ENCODE data around the gene ITGBL1.

The ITGBL1 gene

DNA sequence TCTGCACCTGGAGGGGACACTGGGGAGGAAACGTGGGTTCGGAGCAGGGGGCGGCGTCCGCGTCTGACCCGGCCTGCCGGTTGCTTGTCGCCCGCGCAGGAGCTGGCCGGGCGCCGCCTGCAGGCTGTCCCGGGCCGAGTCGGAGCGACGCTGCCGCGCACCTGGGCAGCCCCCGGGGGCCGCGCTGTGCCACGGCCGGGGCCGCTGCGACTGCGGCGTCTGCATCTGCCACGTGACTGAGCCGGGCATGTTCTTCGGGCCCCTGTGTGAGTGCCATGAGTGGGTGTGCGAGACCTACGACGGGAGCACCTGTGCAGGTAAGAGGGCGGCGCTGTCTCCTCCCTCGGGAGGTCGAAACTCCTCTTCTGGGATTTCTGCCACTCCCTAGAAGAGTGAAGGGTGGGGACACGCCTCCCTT lies 1.3 kb downstream of the ITGBL1 start:
- no peak for DNase-seq

DNA sequence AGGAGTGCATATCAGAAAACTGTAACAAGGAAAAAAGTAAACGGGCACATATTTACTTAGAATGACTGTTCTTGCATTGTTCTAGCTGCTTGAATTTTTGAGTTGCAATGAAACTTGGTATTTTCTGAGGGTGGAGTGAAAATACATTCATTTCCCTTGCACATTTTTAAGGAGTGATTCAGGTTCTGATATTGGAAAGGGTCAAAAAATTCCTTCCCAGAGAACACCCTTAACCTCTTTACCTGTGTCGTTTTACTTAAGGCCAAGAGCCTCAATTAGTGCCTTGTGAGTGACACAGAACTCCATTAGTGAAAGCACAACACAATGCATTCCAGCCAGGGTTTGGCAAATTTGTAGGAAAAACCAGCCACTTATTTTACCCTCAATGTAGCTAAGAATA lies 2.3 kb downstream of the ITGBL1 start:
- DNase-seq = peak; percentile 59

DNA sequence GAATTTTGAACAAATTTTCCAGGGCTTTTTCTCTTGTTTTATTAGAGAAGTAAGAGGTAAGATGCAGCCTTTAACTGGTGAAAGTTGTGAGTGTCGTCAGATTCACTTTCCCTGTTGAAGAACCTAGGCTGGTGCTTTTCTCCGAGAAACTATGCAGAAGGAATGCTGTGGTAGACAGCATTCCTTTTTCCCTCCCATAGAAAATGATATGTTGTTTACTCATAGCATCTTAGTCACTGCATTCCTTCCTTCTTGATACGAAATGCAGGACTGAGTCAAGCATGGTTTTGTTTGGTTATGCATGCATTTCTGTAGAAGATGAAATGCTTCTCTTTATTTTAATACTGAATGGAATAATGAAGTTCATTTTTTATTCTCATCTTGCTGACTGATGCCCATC lies 3.4 kb downstream of the ITGBL1 start:
- peak; percentile 93 for DNase-seq

DNA sequence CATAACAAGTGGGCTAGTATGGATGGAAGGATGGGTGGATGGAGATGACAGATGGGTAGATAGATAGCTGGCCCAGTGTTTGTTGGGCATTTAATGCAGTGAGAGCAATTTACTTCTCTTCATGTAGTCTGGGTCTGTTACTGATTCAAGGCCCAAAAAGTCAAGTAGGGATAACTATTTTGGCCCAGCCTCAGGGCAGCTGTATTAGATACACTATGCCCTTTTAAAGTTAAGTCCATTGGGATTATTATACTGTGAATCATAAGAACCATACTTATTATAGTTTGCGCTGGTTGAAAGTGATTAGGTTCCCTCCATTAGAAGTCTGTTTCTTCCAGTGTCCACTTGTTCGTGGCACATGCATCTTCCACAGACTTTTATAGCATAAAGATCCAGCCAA lies 4.7 kb downstream of the ITGBL1 start:
- DNase-seq = no peak

DNA sequence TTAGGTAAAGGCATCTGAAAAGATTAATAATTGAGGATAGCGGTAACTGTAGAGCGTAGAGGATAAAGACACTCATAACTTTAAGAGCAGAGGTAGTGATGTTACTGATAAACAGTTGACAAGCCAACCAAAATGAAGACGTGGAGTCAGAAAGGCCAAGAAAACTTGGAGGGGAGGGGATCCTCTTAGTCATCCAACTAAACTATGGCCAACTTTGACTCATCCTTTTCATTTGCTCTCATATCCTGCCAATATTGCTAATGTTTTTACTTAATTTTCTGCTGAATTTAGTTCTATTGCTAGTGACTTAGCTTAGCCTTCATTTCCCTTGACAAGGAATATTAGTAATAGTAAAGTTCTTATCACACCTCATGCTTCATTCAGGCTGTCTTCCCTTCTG lies 13.4 kb downstream of the ITGBL1 start:
- DNase-seq = no peak

DNA sequence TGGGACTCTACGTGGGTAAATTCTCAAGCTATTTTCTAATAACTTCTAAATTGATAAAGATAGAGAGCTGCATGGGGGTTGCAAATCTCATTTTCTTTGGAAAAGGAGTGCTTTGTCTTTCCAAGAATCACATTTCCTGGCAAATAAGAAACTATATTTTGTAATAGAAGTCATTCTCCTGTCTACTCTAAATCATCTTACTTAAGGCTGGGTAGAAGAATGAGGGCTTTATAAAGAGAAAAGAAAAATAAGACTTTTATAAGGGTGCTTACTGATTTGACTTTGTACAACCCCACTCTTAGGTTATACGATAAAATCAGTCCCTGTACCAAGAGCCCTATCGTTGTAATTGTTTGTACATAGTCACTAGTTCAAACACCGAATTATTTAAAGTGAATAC lies 14.9 kb downstream of the ITGBL1 start:
- no peak for DNase-seq

DNA sequence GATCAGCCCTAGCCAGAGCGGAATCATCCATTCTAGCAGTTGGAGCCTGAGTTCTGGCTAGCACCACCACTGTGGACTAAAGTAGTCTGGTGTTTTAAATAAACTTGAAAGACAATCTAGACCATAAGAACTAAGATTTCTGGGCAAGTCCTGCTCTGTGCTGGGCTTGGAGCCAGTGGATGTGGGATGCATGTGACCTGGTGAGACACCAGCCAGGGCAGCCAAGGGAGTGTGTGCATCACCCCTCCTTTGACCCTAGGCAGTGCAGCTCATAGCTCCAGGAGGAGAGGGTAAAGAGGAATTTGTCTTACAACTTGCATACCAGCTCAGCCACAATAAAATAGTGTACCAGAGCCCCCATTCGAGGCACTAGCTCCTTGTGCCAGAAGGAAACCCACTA lies 21.0 kb downstream of the ITGBL1 start:
- DNase-seq = peak; percentile 91

DNA sequence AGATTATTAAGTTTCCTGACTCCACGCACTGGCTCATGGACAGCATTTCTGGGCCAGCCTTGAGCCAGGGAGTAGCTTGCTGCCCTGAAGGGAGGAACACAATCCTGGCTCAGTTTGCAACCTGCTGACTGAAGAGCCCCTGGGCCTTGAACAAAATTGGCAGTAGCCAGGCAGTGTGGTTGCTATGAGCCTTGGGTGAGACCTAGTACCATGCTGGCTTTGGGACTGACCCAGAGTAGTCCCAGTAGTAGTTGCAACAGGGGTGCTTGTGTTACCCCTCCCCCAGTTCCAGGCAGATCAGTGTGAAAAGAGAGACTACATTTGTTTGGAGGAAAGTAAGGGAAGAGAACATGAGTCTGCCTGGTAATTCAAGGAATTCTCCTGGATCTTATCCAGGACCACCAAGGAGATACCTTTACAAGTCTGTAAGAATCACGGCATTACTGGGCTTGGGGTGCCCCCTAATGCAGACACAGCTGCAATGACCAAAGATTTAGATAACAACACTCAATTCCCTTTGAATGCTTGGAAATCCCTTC lies 22.0 kb downstream of the ITGBL1 start:
- DNase-seq = peak; percentile 87

DNA sequence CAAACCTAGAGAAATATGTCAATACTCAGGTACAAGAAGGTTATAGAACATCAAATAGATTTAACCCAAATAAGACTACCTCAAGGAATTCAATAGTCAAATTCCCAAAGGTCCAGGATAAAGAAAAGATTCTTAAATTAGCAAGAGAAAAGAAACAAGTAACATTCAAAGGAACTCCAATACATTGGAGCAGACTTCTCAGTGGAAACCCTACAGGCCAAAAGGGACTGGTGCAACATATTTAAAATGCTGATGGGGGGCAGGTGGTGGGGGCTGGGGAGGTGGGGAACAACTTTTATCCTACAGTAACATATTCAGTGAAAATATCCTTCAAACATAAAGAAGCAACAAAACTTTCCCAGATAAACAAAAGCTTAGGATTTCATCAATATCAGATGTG lies 23.1 kb downstream of the ITGBL1 start:
- DNase-seq = no peak

DNA sequence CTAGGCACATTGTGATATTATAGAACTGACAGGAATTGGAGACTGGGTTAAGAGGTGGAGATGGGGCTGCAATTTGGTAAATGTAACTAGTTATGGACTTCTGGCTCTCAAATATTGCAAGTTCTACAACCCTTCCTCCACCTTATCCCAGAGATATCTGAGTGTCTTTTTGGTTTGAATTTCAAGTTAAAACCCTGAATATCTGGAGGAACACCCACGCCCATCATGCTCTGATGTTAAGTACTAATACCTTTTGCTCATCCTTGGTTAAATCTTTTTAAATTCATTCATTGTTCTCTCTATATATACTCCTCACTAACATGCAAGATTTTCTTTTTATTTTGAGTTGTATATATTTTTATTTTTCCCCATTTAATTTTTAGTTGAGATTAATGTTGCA lies 28.9 kb downstream of the ITGBL1 start:
- DNase-seq = no peak

DNA sequence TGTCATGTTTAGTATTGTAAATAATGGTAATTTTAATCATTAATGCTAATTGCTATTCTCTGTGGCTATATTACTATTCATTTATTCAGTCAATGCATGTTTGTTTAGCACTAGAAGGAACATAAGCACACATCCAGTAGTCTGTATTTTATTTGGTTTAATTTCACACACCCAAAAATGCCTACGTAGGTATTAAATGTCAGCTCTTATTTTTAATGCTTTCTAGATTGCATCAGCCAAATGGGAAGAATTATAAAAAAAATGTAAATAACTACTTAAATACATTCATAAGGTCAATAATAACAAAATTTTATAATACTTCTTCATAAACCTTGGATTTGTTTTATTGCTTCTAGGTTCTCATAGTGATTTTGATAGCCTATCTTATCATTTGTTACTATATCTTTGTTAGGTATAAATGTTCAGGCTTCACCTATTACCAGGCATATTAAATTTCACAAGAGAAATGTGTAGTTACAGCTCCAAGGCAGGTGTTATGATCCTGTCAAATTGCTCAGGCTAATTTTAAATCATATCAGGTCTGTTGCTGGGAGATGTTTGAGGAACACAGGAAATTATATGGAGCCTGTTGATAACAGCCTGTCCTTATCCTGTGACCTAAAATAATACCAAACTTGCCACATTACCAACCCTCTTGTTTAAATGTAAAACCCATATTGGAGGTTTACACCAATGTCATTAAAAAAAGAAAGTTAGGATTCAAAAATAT lies 34.4 kb downstream of the ITGBL1 start:
- DNase-seq = no peak

DNA sequence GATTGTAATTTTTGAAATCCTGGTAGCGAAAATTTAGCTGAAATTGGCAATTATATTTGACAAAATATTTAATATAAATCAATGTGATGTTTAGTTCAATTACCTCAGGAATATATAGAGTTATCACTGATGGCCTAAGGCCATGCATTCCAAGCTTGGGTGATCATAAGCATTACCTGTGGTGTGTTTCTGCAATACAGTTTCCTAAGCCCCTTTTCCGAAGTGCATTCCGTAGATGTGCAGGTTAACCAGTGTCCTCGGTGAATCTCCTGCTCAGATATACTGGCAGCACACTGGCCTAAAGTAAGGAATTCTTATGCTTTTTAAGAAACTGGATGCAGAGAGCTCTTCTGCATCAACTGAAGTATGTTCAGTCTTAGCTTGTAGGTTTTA lies 35.0 kb downstream of the ITGBL1 start:
- no peak for DNase-seq

DNA sequence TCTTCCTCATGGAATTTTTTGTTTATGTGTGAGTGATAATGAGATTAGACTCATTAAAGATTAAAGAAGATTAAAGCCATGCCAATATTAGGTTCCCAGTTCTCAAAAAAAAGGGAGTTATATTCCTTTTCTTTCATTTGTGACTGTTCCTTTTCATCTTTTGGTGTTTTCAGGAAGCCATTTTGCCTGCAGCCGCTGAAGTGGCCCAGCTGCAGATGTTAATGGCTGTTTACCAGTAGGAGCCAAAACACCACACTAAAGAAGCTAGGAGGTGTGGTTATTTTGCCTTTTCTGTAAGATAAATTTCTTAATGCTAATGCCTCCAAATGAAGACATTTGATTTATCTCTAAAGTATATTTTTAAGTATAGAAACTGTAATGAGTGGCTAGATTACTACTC lies 36.3 kb downstream of the ITGBL1 start:
- DNase-seq = no peak

DNA sequence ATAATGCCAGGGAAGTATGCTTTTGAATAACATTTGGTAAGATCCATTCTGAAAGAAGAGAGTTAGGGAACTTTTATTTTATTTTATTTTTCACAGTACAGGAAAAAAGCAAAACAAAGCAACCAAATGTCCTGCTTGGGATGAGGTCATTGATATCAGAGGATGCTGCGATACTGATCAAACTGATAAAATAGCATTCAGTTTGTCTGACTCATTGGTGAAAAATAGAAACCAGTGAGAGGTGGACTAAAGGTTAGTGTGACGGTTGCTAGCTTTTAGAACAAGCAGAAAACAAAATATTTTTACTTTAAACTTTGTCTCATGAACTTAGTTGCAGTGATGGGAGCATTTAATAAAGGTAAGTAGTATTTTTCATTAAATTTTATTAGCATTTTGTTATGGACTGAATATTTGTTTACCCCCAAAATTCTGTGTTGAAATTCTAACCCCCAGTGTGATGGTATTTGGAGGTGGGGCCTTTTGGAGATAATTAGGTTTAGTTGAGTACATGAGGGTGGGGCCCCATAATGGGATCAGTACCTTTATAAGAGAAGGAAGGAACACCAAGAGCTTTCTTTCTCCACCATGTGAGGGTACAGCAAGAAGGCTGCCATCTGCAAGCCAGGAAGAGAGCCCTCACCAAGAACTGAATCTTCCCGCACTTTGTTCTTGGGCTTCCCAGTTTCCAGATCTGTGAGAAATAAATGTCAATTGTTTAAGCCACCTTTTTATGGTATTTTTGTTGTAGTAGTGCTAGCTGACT lies 37.3 kb downstream of the ITGBL1 start:
- DNase-seq = no peak

DNA sequence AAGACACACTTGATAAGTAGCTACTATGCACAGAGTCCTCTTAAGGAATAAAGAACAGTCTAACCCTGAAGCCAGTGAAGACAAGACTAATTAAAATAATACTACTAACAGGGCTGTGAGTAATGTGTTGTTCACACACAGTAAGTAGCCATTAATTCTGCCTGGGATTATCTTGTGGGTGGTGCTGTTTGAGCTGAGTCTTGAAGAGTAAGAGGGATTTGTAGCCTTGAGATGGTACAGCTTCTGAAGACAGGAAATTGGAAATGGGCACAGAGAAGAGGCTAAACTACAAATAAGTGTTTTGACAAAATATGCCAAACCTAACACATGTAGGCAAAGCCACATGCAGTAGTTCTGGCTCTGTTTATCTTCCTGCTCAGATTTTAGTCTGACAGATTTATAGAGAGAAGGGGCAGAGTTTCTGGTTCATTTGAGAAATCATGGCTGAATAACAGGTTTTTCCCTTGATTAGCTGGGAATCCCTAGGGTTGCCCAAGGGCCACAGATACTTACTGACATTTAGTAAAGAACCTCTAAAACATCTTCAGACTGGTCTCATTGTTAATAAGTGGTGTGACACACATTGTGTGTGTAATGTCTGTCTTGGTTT lies 38.0 kb downstream of the ITGBL1 start:
- no peak for DNase-seq

DNA sequence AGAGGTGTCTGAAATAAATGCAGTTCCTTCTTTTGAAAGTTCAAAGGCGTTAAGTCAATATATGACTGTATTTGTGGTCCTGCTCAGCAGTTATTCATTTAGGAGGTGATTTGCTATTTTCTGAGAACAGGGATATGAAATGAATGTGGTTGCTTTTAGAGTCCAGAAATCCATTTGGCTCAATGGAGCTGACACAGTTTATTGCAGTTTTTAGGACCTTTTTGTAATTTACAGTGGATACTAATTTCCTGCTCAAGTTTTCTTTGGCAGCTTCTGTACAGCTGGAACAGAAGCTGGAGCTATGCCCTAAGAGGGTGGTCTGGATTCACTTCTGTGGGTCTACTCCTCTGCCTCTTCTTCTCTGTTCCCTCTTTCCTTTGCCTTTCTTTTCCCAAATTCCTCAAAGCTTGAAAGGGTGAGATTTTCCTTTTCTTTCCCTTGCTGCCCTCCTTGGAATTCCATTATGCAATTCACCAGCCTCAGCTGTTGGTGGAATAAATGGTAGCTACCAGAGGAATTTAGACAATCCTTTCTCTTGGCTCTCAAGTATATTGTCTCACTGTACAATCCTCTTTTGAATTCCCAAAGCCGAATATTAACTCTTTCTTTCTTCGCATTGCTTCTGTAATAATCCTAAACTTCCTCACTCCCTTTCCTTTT lies 39.9 kb downstream of the ITGBL1 start:
- peak; percentile 59 for DNase-seq

DNA sequence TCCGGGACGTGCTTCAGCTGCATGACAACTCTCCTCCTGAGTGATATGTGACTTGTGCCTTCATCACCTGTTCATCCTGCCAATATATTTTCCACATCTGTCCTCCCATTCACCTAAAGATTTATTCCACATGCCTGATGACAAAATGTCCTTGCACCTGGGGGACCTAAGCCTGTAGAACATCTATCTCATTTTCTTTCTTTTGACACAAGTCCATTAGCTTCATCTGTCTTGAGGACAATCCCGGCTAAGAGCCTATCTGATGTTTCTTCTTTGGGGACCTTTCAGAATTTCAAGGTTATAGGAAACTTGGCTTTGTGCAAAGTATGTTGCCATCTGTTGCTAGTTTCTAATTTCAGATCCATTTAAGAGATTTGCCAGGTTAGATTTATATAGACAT lies 41.1 kb downstream of the ITGBL1 start:
- no peak for DNase-seq

DNA sequence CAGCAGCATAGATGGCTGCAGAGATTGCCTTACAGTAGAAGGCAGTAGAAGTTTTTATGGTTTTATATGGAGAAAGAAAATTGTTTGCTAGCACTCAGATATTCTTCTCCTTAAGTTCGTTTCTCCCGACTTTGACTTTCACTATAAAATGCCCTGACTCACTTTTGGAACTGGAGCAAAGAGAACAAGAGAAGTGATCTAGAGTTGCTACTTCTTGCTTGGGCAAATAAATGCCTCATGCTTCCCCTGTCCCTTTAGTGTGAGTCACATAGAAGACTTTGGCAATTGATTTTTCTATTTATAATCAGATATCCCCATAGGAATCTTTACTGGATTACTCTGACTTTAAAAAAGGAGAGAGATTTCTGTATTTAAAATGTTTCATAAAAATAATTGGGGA lies 46.9 kb downstream of the ITGBL1 start:
- no peak for DNase-seq

DNA sequence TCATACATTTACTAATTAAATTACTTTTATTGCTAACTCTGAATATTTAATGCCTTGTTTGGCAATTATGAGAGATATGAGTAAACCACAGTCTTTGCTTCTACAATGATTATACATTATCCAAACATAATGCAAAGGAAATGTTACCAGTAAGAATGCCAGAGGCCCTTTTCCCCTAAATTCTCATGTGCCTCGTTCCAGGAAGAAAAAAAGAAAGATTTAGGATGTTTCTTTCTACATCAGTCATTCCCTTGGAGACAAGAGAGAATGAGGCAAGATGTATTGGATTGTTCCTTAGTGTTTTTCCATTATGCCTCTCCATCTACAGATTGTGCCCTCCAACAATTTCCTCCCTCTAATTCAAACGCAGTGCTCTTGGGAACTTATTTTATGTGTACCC lies 50.1 kb downstream of the ITGBL1 start:
- no peak for DNase-seq

DNA sequence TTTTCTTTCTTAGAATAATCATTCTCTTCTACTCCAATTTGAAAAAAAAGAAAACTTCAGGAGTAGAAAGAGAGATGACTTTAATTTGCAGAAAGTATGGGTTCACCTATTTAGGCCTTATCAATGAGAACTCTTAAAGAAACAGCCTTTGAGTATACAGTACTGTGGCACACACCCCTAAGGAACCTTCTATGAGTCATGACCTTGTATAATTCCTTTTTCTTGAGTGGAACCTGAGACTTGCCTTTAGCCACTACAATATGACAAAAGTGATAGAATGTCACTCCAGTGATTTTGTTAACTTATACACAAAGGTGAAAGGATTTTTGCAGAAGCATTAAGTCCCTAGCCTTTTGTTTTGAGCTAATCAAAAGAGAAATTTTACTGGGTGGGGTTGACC lies 58.7 kb downstream of the ITGBL1 start:
- DNase-seq = no peak

DNA sequence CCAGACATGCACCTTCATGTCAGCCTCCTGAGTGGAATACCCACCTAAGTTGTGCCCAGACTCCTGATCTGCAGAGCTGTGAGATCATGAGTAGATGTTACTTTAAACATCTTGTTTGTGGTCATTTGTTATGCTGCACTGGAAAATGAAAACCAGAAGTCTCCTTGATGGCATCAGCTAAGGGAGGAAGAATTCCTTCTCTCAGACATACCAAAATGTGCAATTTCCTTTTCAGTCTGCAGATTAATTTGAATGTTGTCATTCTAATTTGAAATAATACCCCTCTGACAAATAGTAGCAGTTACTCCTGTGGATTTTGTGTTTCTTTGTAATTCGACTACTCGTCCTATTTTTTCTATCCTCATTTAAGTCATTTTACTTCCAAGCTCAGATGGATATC lies 59.3 kb downstream of the ITGBL1 start:
- DNase-seq = no peak

DNA sequence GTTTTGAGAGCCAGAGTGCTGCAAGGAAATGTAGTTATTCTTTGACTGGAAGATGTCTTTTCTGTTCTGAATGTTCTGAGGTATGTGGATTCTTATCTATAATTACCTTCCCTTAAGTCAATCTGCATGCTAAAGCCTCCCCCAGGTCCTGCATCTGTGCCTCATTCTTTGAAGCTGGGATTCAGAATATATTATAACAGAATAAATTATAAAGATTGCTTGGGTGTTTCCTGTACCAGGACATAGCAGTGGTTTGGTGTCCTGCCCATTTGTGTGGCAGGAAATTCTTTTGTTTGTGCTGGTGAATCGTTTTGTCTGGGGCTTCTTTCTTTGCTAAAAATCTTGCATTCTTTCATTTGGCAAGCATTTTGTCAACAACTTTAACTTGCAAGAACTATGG lies 60.2 kb downstream of the ITGBL1 start:
- peak; percentile 67 for DNase-seq

DNA sequence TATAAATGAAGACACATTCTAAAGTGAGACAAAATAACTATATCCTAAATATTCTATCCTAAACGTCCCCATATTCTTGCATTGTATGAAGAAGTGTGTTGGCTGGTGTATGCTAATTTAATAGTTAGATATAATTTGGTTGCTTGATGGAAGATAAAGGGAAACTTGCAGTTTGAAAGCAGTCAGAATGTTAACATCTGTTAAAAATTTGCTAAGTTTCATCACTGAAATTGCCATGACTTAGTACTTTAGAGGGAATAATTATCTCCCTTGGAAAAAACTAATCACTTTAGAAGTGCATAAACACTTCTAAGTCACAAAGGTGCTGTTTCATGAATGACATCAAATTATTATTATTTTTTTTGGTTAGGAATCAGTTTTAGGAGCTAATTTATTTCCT lies 61.6 kb downstream of the ITGBL1 start:
- DNase-seq = no peak
